ENCODE data around the gene SPINDOC. TPM values are rescaled to one million over a fixed set of nuclear protein-coding genes. Genes with fewer than 3 reads are reported as not detected.

Gene SPINDOC
- total and polyA plus RNA-seq, 9 of the 15 experiments (the other 6 are each of a cell fraction or from before 2014, with no cell fraction given) = 0.70 to 36.3 (median 19.6) TPM

DNA sequence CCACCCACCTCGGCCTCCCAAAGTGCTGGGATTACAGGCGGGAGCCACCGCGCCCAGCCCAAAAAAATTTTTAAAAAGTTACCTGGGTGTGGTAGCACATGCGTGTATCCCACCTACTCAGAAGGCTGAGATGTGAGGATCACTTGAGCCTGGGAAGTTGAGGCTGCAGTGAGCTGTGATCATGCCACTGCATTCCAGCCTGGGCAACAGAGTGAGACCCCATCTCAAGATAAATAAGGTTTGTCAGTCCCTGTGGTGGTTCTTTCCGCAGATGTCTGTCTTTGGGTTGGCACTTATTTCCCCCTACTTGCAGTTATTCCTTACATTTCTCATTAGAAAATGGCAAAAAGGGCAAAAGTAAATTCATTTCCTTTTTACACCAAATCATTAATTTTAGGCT lies 33.6 kb downstream of the SPINDOC start:
- no TSS peak for BruUV-seq (replicated peaks)
- H4K20me1 ChIP-seq (replicated peaks; ENCODE audit: control insufficient read depth, insufficient read depth, low read length) = peaks cover 24% of the 10 kb centered on the region

More for the DNA sequence above, 33.6 kb downstream of the SPINDOC start:
- H3K79me2 ChIP-seq (ENCODE audit: control insufficient read depth, insufficient read depth, low read length) = peaks cover 86% of the 10 kb centered on the region
- H3K4me1 ChIP-seq (replicated peaks in 1 of 2; ENCODE audit: control insufficient read depth in 2 of 2, insufficient read depth in 2 of 2, low read length in 2 of 2) = peaks cover 14 to 19% of the 10 kb centered on the region in 2 experiments; a peak in 4 of 5 replicates
- H3K9me3 ChIP-seq (replicated peaks; ENCODE audit: control insufficient read depth, insufficient read depth, low read depth, low read length) = no peaks in the 10 kb centered on the region
- DNase-seq (ENCODE audit: extremely low read depth in 1 of 4, low spot score in 3 of 4) (no peak), FAIRE-seq (no peak), ATAC-seq (no peak)
- WGBS (ENCODE audit: insufficient coverage, low coverage, missing lambda C conversion rate) = 97% methylated on average over 6 of the region's 6 CpGs
- H3K36me3 ChIP-seq (ENCODE audit: control insufficient read depth, insufficient read depth, low read length) = peaks cover 59% of the 10 kb centered on the region
- POLR2A ChIA-PET = interaction anchor here (1.8 kb wide), 1 partner anchor 9 kb away, joined by 5 read pairs; no protein-coding TSS in a partner anchor
- no peak overlapping the region for H3K27ac ChIP-seq (ENCODE audit: extremely low read depth, low read depth, low read length)
- in situ Hi-C loops (cut with MboI) (no loop called here), intact Hi-C loops (cut with micrococcal nuclease) (no loop called here)
- no peak overlapping the region for H3K4me3 ChIP-seq
- no peak overlapping the region; a peak in 1 of 4 replicates for H3K9ac ChIP-seq (ENCODE audit: insufficient read depth in 1 of 2, low read depth in 2 of 2, low read length in 2 of 2)
- no peak overlapping the region for H3K4me2 ChIP-seq (ENCODE audit: insufficient read depth, low read length)
- H3K9me1 ChIP-seq (ENCODE audit: control insufficient read depth, insufficient read depth, low read length) = peaks cover 5% of the 10 kb centered on the region
- no peak for TF ChIP-seq TEAD4 (IDR thresholded peaks at IDR 0.05; ENCODE audit: low read length)
- no peak for TF ChIP-seq TEAD4 (CRISPR knock-in tag; IDR thresholded peaks at IDR 0.05; ENCODE audit: borderline replicate concordance)
- TF ChIP-seq UBTF (IDR thresholded peaks at IDR 0.05; ENCODE audit: borderline replicate concordance in 1 of 2, low read depth in 2 of 2, low read length in 2 of 2) = no peak
- TF ChIP-seq MAZ (CRISPR knock-in tag; conservative IDR thresholded peaks at IDR 0.05 in 1 of 2, IDR thresholded peaks at IDR 0.05 in 1 of 2) = no peak
- CTCF ChIA-PET (ENCODE audit: low intra/inter-chr PET ratio) = no interaction called here
- H3K27me3 ChIP-seq (ENCODE audit: control insufficient read depth in 2 of 2, insufficient read depth in 2 of 2, low read length in 2 of 2) = no peaks in the 10 kb centered on the region
- H2AFZ ChIP-seq (ENCODE audit: low read depth, low read length) = no peak overlapping the region

All from K562 (cell line).